ENCODE data around the gene CCPG1.

Gene CCPG1

DNA sequence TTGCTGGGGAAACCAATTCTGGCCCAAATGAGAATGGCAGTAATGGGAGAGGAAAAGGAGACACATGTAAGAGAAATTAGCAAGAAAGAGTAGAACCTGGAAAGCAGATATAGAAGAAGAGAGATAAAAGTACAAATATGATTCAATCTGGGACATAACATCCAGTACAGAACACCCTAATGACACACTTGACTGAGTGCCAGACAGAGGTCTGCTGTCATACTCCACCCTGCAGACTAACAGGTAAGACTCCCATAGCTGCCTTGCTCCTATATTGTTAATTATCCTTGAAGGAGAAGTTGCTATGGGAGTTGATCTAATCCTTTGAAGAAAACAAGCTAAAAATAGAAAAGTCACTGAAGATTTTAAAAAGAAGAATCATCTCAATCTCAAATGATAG is 21.1 kb downstream of the CCPG1 start:
- H3K4me3 ChIP-seq (ENCODE audit: control insufficient read depth in 1 of 7, extremely low read depth in 1 of 7, insufficient read depth in 4 of 7, low read depth in 2 of 7, low read length in 6 of 7), result no peak overlapping the region
- peaks cover 13 to 43% (median 18%) of the 10 kb centered on the region in 4 experiments for H3K36me3 ChIP-seq (ENCODE audit: control insufficient read depth in 4 of 4, insufficient read depth in 4 of 4, low read length in 3 of 4)
- POLR2A ChIA-PET, result interaction anchor here (0.6 kb wide), 1 partner anchor 24 kb away, joined by 3 read pairs; no protein-coding TSS in a partner anchor
- no peaks in the 10 kb centered on the region for H3K27me3 ChIP-seq (replicated peaks in 2 of 5; ENCODE audit: control insufficient read depth in 4 of 5, insufficient read depth in 5 of 5, low read length in 4 of 5)
- DNase-seq, result no peak
- no peak overlapping the region for H3K27ac ChIP-seq (ENCODE audit: insufficient read depth in 1 of 2, low read depth in 1 of 2, low read length in 2 of 2, poor library complexity in 1 of 2, severe bottlenecking in 2 of 2)
- CTCF ChIA-PET, result interaction anchor here (1.4 kb wide), 1 partner anchor 16 kb away, joined by 3 read pairs; no protein-coding TSS in a partner anchor
- no peaks in the 10 kb centered on the region for H3K4me1 ChIP-seq (ENCODE audit: control extremely low read depth in 1 of 4, control insufficient read depth in 4 of 4, insufficient read depth in 4 of 4, low read length in 3 of 4)
- peaks cover 0 to 5% (median 4%) of the 10 kb centered on the region in 5 experiments for H3K9me3 ChIP-seq (ENCODE audit: control extremely low read depth in 1 of 5, control insufficient read depth in 4 of 5, insufficient read depth in 2 of 5, low read depth in 1 of 5, low read length in 4 of 5)

GRCh38 chr15:55383687-55384086 is 24.5 kb downstream of the CCPG1 start:
- ChIA-PET POLR2A (interaction anchor here (1.3 kb wide), 1 partner anchor 24 kb away, joined by 4 read pairs; no protein-coding TSS in a partner anchor), CTCF (interaction anchor here (0.7 kb wide), 1 partner anchor 23 kb away, joined by 3 read pairs; no protein-coding TSS in a partner anchor)
- Histone ChIP-seq H3K4me1 (ENCODE audit: control extremely low read depth in 1 of 4, control insufficient read depth in 4 of 4, insufficient read depth in 4 of 4, low read length in 3 of 4) (no peaks in the 10 kb centered on the region), H3K4me3 (ENCODE audit: control insufficient read depth in 1 of 7, extremely low read depth in 1 of 7, insufficient read depth in 4 of 7, low read depth in 2 of 7, low read length in 6 of 7) (no peak overlapping the region), H3K27me3 (replicated peaks in 2 of 5; ENCODE audit: control insufficient read depth in 4 of 5, insufficient read depth in 5 of 5, low read length in 4 of 5) (no peaks in the 10 kb centered on the region), H3K27ac (ENCODE audit: insufficient read depth in 1 of 2, low read depth in 1 of 2, low read length in 2 of 2, poor library complexity in 1 of 2, severe bottlenecking in 2 of 2) (no peak overlapping the region), H3K36me3 (ENCODE audit: control insufficient read depth in 4 of 4, insufficient read depth in 4 of 4, low read length in 3 of 4) (peaks cover 13 to 51% (median 19%) of the 10 kb centered on the region in 4 experiments), H3K9me3 (ENCODE audit: control extremely low read depth in 1 of 5, control insufficient read depth in 4 of 5, insufficient read depth in 2 of 5, low read depth in 1 of 5, low read length in 4 of 5) (peaks cover 0 to 5% (median 4%) of the 10 kb centered on the region in 5 experiments)
- no peak for DNase-seq
- WGBS (ENCODE audit: insufficient coverage), result 100% methylated on average over 1 of the region's 2 CpGs

GRCh38 chr15:55381595-55381994 is 26.6 kb downstream of the CCPG1 start:
- Histone ChIP-seq H3K4me1 (ENCODE audit: control extremely low read depth in 1 of 4, control insufficient read depth in 4 of 4, insufficient read depth in 4 of 4, low read length in 3 of 4) (no peaks in the 10 kb centered on the region), H3K27ac (ENCODE audit: insufficient read depth in 1 of 2, low read depth in 1 of 2, low read length in 2 of 2, poor library complexity in 1 of 2, severe bottlenecking in 2 of 2) (no peak overlapping the region), H3K4me3 (ENCODE audit: control insufficient read depth in 1 of 7, extremely low read depth in 1 of 7, insufficient read depth in 4 of 7, low read depth in 2 of 7, low read length in 6 of 7) (no peak overlapping the region), H3K27me3 (replicated peaks in 2 of 5; ENCODE audit: control insufficient read depth in 4 of 5, insufficient read depth in 5 of 5, low read length in 4 of 5) (no peaks in the 10 kb centered on the region), H3K9me3 (ENCODE audit: control extremely low read depth in 1 of 5, control insufficient read depth in 4 of 5, insufficient read depth in 2 of 5, low read depth in 1 of 5, low read length in 4 of 5) (peaks cover 0 to 5% (median 4%) of the 10 kb centered on the region in 5 experiments), H3K36me3 (ENCODE audit: control insufficient read depth in 4 of 4, insufficient read depth in 4 of 4, low read length in 3 of 4) (peaks cover 13 to 51% (median 18%) of the 10 kb centered on the region in 4 experiments)
- POLR2A ChIA-PET, result no interaction called here
- DNase-seq, result no peak
- CTCF ChIA-PET, result no interaction called here

- Histone ChIP-seq H3K27ac (ENCODE audit: insufficient read depth in 1 of 2, low read depth in 1 of 2, low read length in 2 of 2, poor library complexity in 1 of 2, severe bottlenecking in 2 of 2) (no peak overlapping the region), H3K27me3 (replicated peaks in 2 of 5; ENCODE audit: control insufficient read depth in 4 of 5, insufficient read depth in 5 of 5, low read length in 4 of 5) (no peaks in the 10 kb centered on the region), H3K4me1 (ENCODE audit: control extremely low read depth in 1 of 4, control insufficient read depth in 4 of 4, insufficient read depth in 4 of 4, low read length in 3 of 4) (no peaks in the 10 kb centered on the region), H3K36me3 (ENCODE audit: control insufficient read depth in 4 of 4, insufficient read depth in 4 of 4, low read length in 3 of 4) (peaks cover 11 to 49% (median 20%) of the 10 kb centered on the region in 4 experiments), H3K4me3 (ENCODE audit: control insufficient read depth in 1 of 7, extremely low read depth in 1 of 7, insufficient read depth in 4 of 7, low read depth in 2 of 7, low read length in 6 of 7) (no peak overlapping the region), H3K9me3 (ENCODE audit: control extremely low read depth in 1 of 5, control insufficient read depth in 4 of 5, insufficient read depth in 2 of 5, low read depth in 1 of 5, low read length in 4 of 5) (peaks cover 0 to 5% (median 4%) of the 10 kb centered on the region in 5 experiments)
- no CpG with 5 or more reads among the region's 5 CpGs for WGBS (ENCODE audit: insufficient coverage)
- POLR2A ChIA-PET, result no interaction called here
- no peak for DNase-seq
- CTCF ChIA-PET, result no interaction called here
Measured at GRCh38 chr15:55379095-55379494, 29.1 kb downstream of the CCPG1 start.

DNA sequence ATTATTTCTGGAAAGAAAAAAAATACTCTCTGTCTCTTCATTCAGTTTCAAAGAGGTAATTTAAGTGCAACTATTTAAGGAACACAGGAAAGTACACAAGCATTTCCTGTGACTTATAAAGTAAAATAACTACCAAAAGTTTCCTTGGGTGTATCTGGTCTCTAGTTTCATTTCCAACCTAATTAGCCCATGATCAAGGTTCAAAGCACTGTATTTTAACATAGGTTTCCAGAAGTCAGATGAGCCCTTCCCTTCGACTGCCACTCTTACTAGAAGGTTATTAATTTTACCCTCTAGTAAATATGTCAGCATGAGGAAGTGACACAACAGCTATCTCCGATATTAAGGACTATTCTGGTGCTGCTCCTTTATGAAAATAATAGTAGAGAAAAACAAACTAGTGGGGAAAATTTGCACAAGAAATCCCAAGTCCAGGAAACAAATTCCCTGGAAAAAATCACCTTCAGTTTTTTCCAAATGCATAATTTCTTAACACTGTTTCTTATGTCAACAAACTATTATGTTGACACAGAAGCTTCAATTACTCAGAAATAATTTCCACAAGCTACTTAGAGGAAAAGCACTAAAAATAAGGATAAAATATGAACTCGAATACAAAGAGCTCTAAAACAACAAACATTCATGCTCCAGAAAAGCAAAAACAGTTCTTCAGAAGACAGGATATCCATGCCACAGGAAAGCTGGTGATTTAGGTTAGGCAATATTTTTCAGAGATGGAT is 35.3 kb downstream of the CCPG1 start:
- H3K9me3 ChIP-seq (ENCODE audit: control extremely low read depth in 1 of 5, control insufficient read depth in 4 of 5, insufficient read depth in 2 of 5, low read depth in 1 of 5, low read length in 4 of 5), result no peaks in the 10 kb centered on the region
- H3K4me3 ChIP-seq (ENCODE audit: control insufficient read depth in 1 of 7, extremely low read depth in 1 of 7, insufficient read depth in 4 of 7, low read depth in 2 of 7, low read length in 6 of 7), result peak overlapping the region in 2 of 7 experiments; percentile 26 to 33
- peaks cover 0 to 9% (median 8%) of the 10 kb centered on the region in 4 experiments for H3K4me1 ChIP-seq (ENCODE audit: control extremely low read depth in 1 of 4, control insufficient read depth in 4 of 4, insufficient read depth in 4 of 4, low read length in 3 of 4)
- DNase-seq, result peak in 2 of 3 donors; percentile 20 to 27
- no CpG with 5 or more reads among the region's 3 CpGs for WGBS (ENCODE audit: insufficient coverage)
- H3K36me3 ChIP-seq (ENCODE audit: control insufficient read depth in 4 of 4, insufficient read depth in 4 of 4, low read length in 3 of 4), result peaks cover 6 to 47% (median 11%) of the 10 kb centered on the region in 4 experiments
- peak overlapping the region in 1 of 2 experiments; percentile 35 for H3K27ac ChIP-seq (ENCODE audit: insufficient read depth in 1 of 2, low read depth in 1 of 2, low read length in 2 of 2, poor library complexity in 1 of 2, severe bottlenecking in 2 of 2)
- H3K27me3 ChIP-seq (replicated peaks in 2 of 5; ENCODE audit: control insufficient read depth in 4 of 5, insufficient read depth in 5 of 5, low read length in 4 of 5), result no peaks in the 10 kb centered on the region
- CTCF ChIA-PET, result interaction anchor here (1.1 to 2.2 kb wide), 5 partner anchors 12 to 35 kb away, joined by 3 to 7 read pairs (median 4); partner anchors contain the start of genes CCPG1 and PIERCE2
- POLR2A ChIA-PET, result no interaction called here

DNA sequence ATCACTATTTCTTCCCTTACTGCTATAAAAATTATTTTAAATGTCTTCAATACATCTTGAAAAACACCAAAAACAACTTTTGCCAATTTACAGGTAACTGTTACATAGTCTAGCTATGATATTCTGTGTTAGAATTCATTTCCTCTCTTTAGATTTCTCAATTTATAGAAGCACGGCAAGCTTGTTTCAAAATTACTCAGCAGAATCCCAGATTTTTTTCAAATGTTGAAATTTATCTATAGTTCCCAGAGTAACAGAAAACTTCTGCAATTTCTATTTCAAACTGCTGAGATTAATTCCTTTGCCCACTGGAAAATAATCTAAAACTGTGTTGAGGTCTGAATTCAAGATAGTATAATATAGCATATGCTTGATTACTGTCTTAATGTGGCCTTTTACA is 41.2 kb downstream of the CCPG1 start:
- Histone ChIP-seq H3K4me1 (ENCODE audit: control extremely low read depth in 1 of 4, control insufficient read depth in 4 of 4, insufficient read depth in 4 of 4, low read length in 3 of 4) (no peaks in the 10 kb centered on the region), H3K9me3 (ENCODE audit: control extremely low read depth in 1 of 5, control insufficient read depth in 4 of 5, insufficient read depth in 2 of 5, low read depth in 1 of 5, low read length in 4 of 5) (no peaks in the 10 kb centered on the region), H3K4me3 (ENCODE audit: control insufficient read depth in 1 of 7, extremely low read depth in 1 of 7, insufficient read depth in 4 of 7, low read depth in 2 of 7, low read length in 6 of 7) (no peak overlapping the region), H3K36me3 (ENCODE audit: control insufficient read depth in 4 of 4, insufficient read depth in 4 of 4, low read length in 3 of 4) (peaks cover 3 to 31% (median 7%) of the 10 kb centered on the region in 4 experiments), H3K27me3 (replicated peaks in 2 of 5; ENCODE audit: control insufficient read depth in 4 of 5, insufficient read depth in 5 of 5, low read length in 4 of 5) (no peaks in the 10 kb centered on the region), H3K27ac (ENCODE audit: insufficient read depth in 1 of 2, low read depth in 1 of 2, low read length in 2 of 2, poor library complexity in 1 of 2, severe bottlenecking in 2 of 2) (no peak overlapping the region)
- CTCF ChIA-PET, result interaction anchor here (1.0 to 1.2 kb wide), 2 partner anchors 42 to 73 kb away, joined by 3 to 4 read pairs; partner anchors contain the start of genes CCPG1 and PIERCE2
- DNase-seq, result no peak
- POLR2A ChIA-PET, result no interaction called here
- WGBS (ENCODE audit: insufficient coverage), result no CpG with 5 or more reads among the region's 1 CpG

DNA sequence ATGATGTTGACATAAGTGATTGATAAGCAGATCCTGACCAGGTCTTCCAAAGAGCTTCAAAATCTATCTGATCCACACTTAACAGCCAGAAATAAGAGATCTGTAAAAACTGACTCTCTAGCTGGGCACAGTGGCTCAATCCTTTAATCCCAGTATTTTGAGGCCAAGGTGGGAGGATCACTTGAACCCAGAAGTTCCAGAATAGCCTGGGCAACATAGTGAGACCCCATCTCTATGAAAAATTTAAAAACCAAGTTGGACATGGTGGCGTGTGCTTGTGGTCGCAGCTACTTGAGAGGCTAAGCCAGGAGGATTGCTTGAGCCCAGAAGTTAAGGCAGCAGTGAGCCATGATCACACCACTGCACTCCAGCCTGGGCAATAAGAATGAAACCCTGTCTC is 45.5 kb downstream of the CCPG1 start:
- no peaks in the 10 kb centered on the region for H3K9me3 ChIP-seq (ENCODE audit: control extremely low read depth in 1 of 5, control insufficient read depth in 4 of 5, insufficient read depth in 2 of 5, low read depth in 1 of 5, low read length in 4 of 5)
- H3K4me3 ChIP-seq (ENCODE audit: control insufficient read depth in 1 of 7, extremely low read depth in 1 of 7, insufficient read depth in 4 of 7, low read depth in 2 of 7, low read length in 6 of 7), result no peak overlapping the region
- no peaks in the 10 kb centered on the region for H3K27me3 ChIP-seq (replicated peaks in 2 of 5; ENCODE audit: control insufficient read depth in 4 of 5, insufficient read depth in 5 of 5, low read length in 4 of 5)
- ChIA-PET POLR2A (no interaction called here), CTCF (no interaction called here)
- 85% methylated on average over 2 of the region's 2 CpGs for WGBS (ENCODE audit: insufficient coverage)
- no peak for DNase-seq
- peaks cover 2 to 11% (median 7%) of the 10 kb centered on the region in 4 experiments for H3K36me3 ChIP-seq (ENCODE audit: control insufficient read depth in 4 of 4, insufficient read depth in 4 of 4, low read length in 3 of 4)
- H3K4me1 ChIP-seq (ENCODE audit: control extremely low read depth in 1 of 4, control insufficient read depth in 4 of 4, insufficient read depth in 4 of 4, low read length in 3 of 4), result peaks cover 3 to 10% (median 5%) of the 10 kb centered on the region in 4 experiments
- H3K27ac ChIP-seq (ENCODE audit: insufficient read depth in 1 of 2, low read depth in 1 of 2, low read length in 2 of 2, poor library complexity in 1 of 2, severe bottlenecking in 2 of 2), result no peak overlapping the region
